ENCODE results near the gene PRRX1.

DNA sequence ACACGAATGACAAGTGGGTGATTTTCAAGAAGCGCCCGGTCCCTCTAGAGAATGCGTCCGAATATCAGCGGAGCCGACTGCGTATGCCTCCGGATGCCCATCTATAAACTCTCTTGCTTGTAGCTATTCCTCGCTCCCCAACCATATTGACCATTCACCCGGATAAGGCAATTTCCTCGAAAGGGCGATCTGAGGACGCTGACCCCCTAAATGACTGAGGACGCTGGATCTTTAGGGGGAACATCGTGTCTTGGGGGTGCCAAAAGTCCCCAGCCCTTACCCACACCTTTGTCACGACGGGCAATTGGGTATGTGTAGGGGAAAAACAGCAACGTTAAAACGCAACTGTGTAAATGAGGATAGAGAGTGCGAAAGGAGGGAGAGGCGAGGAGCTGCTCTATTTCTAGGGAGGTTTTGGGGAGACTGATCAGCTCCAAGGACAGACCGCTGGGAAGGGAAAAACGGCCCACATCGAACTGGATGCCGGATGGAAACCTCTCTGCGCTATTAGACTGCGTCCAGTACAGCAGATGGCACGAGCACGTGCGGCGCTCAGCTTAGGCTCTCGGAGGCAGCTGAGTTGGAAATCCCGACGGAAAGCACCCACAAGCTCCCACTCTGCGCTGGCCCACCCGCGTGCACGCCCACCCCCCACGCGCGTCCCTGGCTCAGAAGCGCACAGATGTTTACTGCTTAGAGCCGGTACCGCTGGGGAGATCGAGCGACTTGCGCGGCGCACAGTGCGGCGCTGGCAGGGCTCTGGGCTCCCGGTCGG is 2.9 kb upstream of the PRRX1 start:
- TF ChIP-seq ZC3H10 (CRISPR knock-in tag; IDR thresholded peaks at IDR 0.05) (no peak), RARB (CRISPR knock-in tag; IDR thresholded peaks at IDR 0.05) (no peak)
